H1 (cell line): ENCODE data around the gene GPR83. TPM values are rescaled to one million over a fixed set of nuclear protein-coding genes. Genes with fewer than 3 reads are reported as not detected.
A peak's percentile ranks its signal among the peaks of the same experiment; 100 is the strongest.

Experiments
- CTCF ChIA-PET: fragments of 300-600 bp; sonication (Branson Sonifier 250); formaldehyde crosslinking; loops from one replicate; lab custom pipeline; 2021; ENCODE audit not compliant: partially characterized antibody; lab: Charles Lee
- POLR2A ChIA-PET: fragments of 300-600 bp; sonication (Branson Sonifier 250); formaldehyde crosslinking; loops from one replicate; lab custom pipeline; 2021; ENCODE audit warnings: inconsistent platforms; ENCODE audit not compliant: partially characterized antibody; lab: Charles Lee
- DNase-seq, 2 experiments: peaks; one replicate each; pipeline versions ENCODE4 v3.0.0 to v3.0.0-alpha.2; 2010 to 2022; ENCODE audit warnings: low spot score in 2 of 2, low read depth in 1 of 2, mixed read lengths in 1 of 2
- FAIRE-seq: peaks from 2 replicates; lab custom pipeline; 2011; peaks lifted over from hg19 to GRCh38; lab: Jason Lieb, UNC
- H2AFZ ChIP-seq: 2 replicates; pipeline ENCODE4 v1.8.1; 2012; ENCODE audit warnings: low read length, inconsistent platforms
- H2AK5ac ChIP-seq: 2 replicates; pipeline ENCODE4 v1.6.1; 2013; ENCODE audit warnings: low read depth, low read length
- H2BK120ac ChIP-seq: replicated peaks from 2 replicates; pipeline ENCODE3; 2013; ENCODE audit warnings: low read depth, low read length, inconsistent platforms
- H2BK12ac ChIP-seq: 2 replicates; pipeline ENCODE4 v1.6.1; 2013; ENCODE audit warnings: low read depth, low read length
- H2BK15ac ChIP-seq: 2 replicates; pipeline ENCODE4 v1.6.1; 2013; ENCODE audit warnings: low read length
- H2BK20ac ChIP-seq: 2 replicates; pipeline ENCODE4 v1.6.1; 2013; ENCODE audit warnings: low read length
- H2BK5ac ChIP-seq: 2 replicates; pipeline ENCODE4 v1.6.1; 2013; ENCODE audit warnings: low read depth, low read length
- H3K14ac ChIP-seq: 2 replicates; pipeline ENCODE4 v1.6.1; 2013; ENCODE audit warnings: inconsistent platforms; ENCODE audit not compliant: insufficient read length
- H3K18ac ChIP-seq: 2 replicates; pipeline ENCODE4 v1.6.1; 2013; ENCODE audit warnings: low read length; ENCODE audit errors: extremely low read depth
- H3K23ac ChIP-seq: 2 replicates; pipeline ENCODE4 v1.6.1; 2013; ENCODE audit warnings: inconsistent platforms; ENCODE audit not compliant: insufficient read length
- H3K23me2 ChIP-seq: 2 replicates; pipeline ENCODE4 v1.6.1; 2013; ENCODE audit warnings: low read depth, low read length
- H3K27ac ChIP-seq: 2 replicates; pipeline ENCODE4 v1.6.1; 2011; ENCODE audit warnings: low read depth, low read length, inconsistent platforms
- H3K27me3 ChIP-seq, 4 experiments: replicated peaks in 1 of 4; 1 replicate in 1 of 4; 2 replicates in 3 of 4; pipeline versions ENCODE4 v1.6.1 to v1.8.1; 2011 to 2013; ENCODE audit warnings: low read length in 3 of 4, mild to moderate bottlenecking in 3 of 4, inconsistent platforms in 2 of 4, mixed read lengths in 2 of 4, moderate library complexity in 1 of 4; ENCODE audit not compliant: control insufficient read depth in 3 of 4, insufficient read depth in 3 of 4; ENCODE audit errors: extremely low read depth in 1 of 4
- H3K36me3 ChIP-seq, 4 experiments: 2 replicates each; pipeline versions ENCODE4 v1.6.1 to v1.8.1; 2011 to 2013; ENCODE audit warnings: mild to moderate bottlenecking in 4 of 4, low read length in 3 of 4, moderate library complexity in 2 of 4, control low read depth in 1 of 4, inconsistent platforms in 1 of 4; ENCODE audit not compliant: insufficient read depth in 4 of 4, control insufficient read depth in 2 of 4
- H3K4ac ChIP-seq: replicated peaks from 2 replicates; pipeline ENCODE3; 2013; ENCODE audit warnings: low read length, low read depth, mixed read lengths, inconsistent platforms; ENCODE audit not compliant: insufficient read length
- H3K4me1 ChIP-seq, 4 experiments: replicated peaks in 1 of 4; 1 replicate in 1 of 4; 2 replicates in 3 of 4; pipeline versions ENCODE4 v1.6.1 to v1.8.1; 2011 to 2013; ENCODE audit warnings: low read length in 3 of 4, inconsistent platforms in 2 of 4, mixed read lengths in 1 of 4; ENCODE audit not compliant: insufficient read depth in 4 of 4, control insufficient read depth in 3 of 4
- H3K4me2 ChIP-seq, 2 experiments: 2 replicates each; pipeline versions ENCODE4 v1.6.1 to v1.8.1; 2011 to 2013; ENCODE audit warnings: low read depth in 2 of 2, low read length in 2 of 2, control low read depth in 1 of 2, inconsistent platforms in 1 of 2, mild to moderate bottlenecking in 1 of 2; ENCODE audit not compliant: insufficient read depth in 1 of 2
- H3K4me3 ChIP-seq, 4 experiments: fragments of 200-600, 300-600 bp in 1 of 4; sonication (generic), shearing (Covaris generic), sonication (Bioruptor Twin) in 1 of 4; 2 replicates each; pipeline versions ENCODE4 v1.5.1 to v1.8.1; 2011 to 2016; ENCODE audit warnings: low read length in 4 of 4, low read depth in 3 of 4, control low read depth in 2 of 4, inconsistent platforms in 2 of 4, mild to moderate bottlenecking in 2 of 4, mixed read lengths in 1 of 4, moderate library complexity in 1 of 4; ENCODE audit not compliant: insufficient read depth in 2 of 4; ENCODE audit errors: extremely low read depth in 1 of 4
- H3K56ac ChIP-seq: replicated peaks from 2 replicates; pipeline ENCODE3; 2013; ENCODE audit warnings: low read depth, mild to moderate bottlenecking, mixed read lengths, low read length, inconsistent platforms; ENCODE audit not compliant: insufficient read length
- H3K79me1 ChIP-seq: 2 replicates; pipeline ENCODE4 v1.6.1; 2013; ENCODE audit warnings: low read depth, low read length, control low read depth
- H3K79me2 ChIP-seq, 2 experiments: 2 replicates each; pipeline versions ENCODE4 v1.6.1 to v1.8.1; 2012 to 2013; ENCODE audit warnings: low read length in 2 of 2, mild to moderate bottlenecking in 2 of 2, inconsistent platforms in 1 of 2; ENCODE audit not compliant: insufficient read depth in 2 of 2, control insufficient read depth in 1 of 2
- H3K9ac ChIP-seq, 4 experiments: replicated peaks in 1 of 4; 1 replicate in 1 of 4; 2 replicates in 3 of 4; pipeline versions ENCODE4 v1.6.1 to v1.8.1; 2011 to 2013; ENCODE audit warnings: low read depth in 3 of 4, low read length in 3 of 4, control low read depth in 2 of 4, mild to moderate bottlenecking in 2 of 4, moderate library complexity in 2 of 4, inconsistent platforms in 1 of 4; ENCODE audit errors: extremely low read depth in 1 of 4
- H3K9me3 ChIP-seq, 2 experiments: 2 replicates each; pipeline versions ENCODE4 v1.6.1 to v1.8.1; 2012 to 2013; ENCODE audit warnings: mild to moderate bottlenecking in 2 of 2, moderate library complexity in 2 of 2, control low read depth in 1 of 2, inconsistent platforms in 1 of 2, low read depth in 1 of 2, low read length in 1 of 2, mixed read lengths in 1 of 2; ENCODE audit not compliant: insufficient read depth in 2 of 2
- H4K20me1 ChIP-seq, 2 experiments: replicated peaks in 1 of 2; 2 replicates each; pipeline versions ENCODE3 to v1.8.1; 2011 to 2013; ENCODE audit warnings: inconsistent platforms in 2 of 2, low read length in 2 of 2, mild to moderate bottlenecking in 1 of 2; ENCODE audit not compliant: insufficient read depth in 2 of 2, control insufficient read depth in 1 of 2
- H4K5ac ChIP-seq: 2 replicates; pipeline ENCODE4 v1.6.1; 2013; ENCODE audit warnings: low read length, low read depth, mixed read lengths, inconsistent platforms; ENCODE audit not compliant: insufficient read length
- H4K8ac ChIP-seq: 2 replicates; pipeline ENCODE4 v1.8.0; 2013; ENCODE audit warnings: mild to moderate bottlenecking, moderate library complexity, low read length, inconsistent platforms; ENCODE audit not compliant: insufficient read depth; ENCODE audit errors: extremely low read depth
- H4K91ac ChIP-seq: replicated peaks from 2 replicates; pipeline ENCODE3; 2013; ENCODE audit warnings: low read length, mixed read lengths, inconsistent platforms; ENCODE audit not compliant: insufficient read length
- ATF2 ChIP-seq: IDR thresholded peaks from 2 replicates; pipeline ENCODE4 v1.6.1; 2012; ENCODE audit warnings: low read length, inconsistent platforms
- MAFK ChIP-seq: IDR thresholded peaks from 2 replicates; pipeline ENCODE4 v1.6.1; 2012; ENCODE audit warnings: low read depth, mild to moderate bottlenecking, improper control_type of control experiment, low read length
- WGBS, 2 experiments: shearing (Covaris generic) in 1 of 2; methylation state at CpG; one replicate each; pipeline versions ENCODE4 v1.1.6 to v1.1.7; 2013 to 2015; ENCODE audit warnings: low lambda C conversion rate in 2 of 2, mixed read lengths in 2 of 2, inconsistent platforms in 1 of 2, low coverage in 1 of 2, missing lambda C conversion rate in 1 of 2; ENCODE audit not compliant: insufficient replicate concordance in 2 of 2, insufficient coverage in 1 of 2, insufficient read length in 1 of 2; ENCODE audit errors: extremely low coverage in 1 of 2, missing lambda C conversion rate in 1 of 2; 5-methylcytosine and 5-hydroxymethylcytosine counted together
- polyA plus RNA-seq, 7 experiments: library from polyadenylated mRNA; depleted of rRNA in 3 of 7; stranded (reverse) in 5 of 7; unstranded in 2 of 7; fragments of >200 nt in 5 of 7; fragments of 200-250 nt in 2 of 7; gene quantifications; 1 replicate in 5 of 7; 2 replicates in 1 of 7; 4 replicates in 1 of 7; pipeline versions ENCODE4 v1.2.1 to v1.2.3, GENCODE V29; 2011 to 2013; ENCODE audit warnings: missing spikeins in 2 of 7, mixed read lengths in 2 of 7
- total RNA-seq: library from RNA; stranded (reverse); fragmentation: NEBNext Ultra II Directional; extraction: Animal tissue kit (Norgen Biotek cat#: 25700); gene quantifications from 2 replicates; pipeline ENCODE4 v1.2.1, GENCODE V29; 2021

Gene GPR83
- total and polyA plus RNA-seq, 2 of the 8 experiments (the other 6 are each of a cell fraction or from before 2014, with no cell fraction given), result 0.30 to 1.5 TPM

- H3K79me2 ChIP-seq, result no peaks in the 10 kb centered on the region
- no peak overlapping the region for H3K14ac ChIP-seq
- no peak overlapping the region for H2BK120ac ChIP-seq
- WGBS, 2 experiments, result 94% methylated on average over 1 of the region's 1 CpG; no CpG with 5 or more reads in 1 of the 2 experiments
- H3K27ac ChIP-seq, result no peak overlapping the region
- H4K20me1 ChIP-seq, result peaks cover 1 to 2% of the 10 kb centered on the region in 2 experiments
- no peak overlapping the region for H3K56ac ChIP-seq
- no peak overlapping the region for H4K8ac ChIP-seq
- H2AK5ac ChIP-seq, result no peak overlapping the region
- H4K91ac ChIP-seq, result no peak overlapping the region
- H3K9me3 ChIP-seq, result no peaks in the 10 kb centered on the region
- H3K27me3 ChIP-seq, result no peaks in the 10 kb centered on the region
- no peak overlapping the region for H3K4me3 ChIP-seq
- H3K23ac ChIP-seq, result no peak overlapping the region
- CTCF ChIA-PET, result no interaction called here
- no peak overlapping the region for H3K4me2 ChIP-seq
- H3K36me3 ChIP-seq, result peaks cover 0 to 40% (median 18%) of the 10 kb centered on the region in 4 experiments; a peak in 5 of 8 replicates
- FAIRE-seq (no peak), DNase-seq (no peak)
- no peak overlapping the region for H2BK20ac ChIP-seq
- H3K18ac ChIP-seq, result no peak overlapping the region
- no peak overlapping the region for H2BK5ac ChIP-seq
- POLR2A ChIA-PET, result no interaction called here
- H3K4me1 ChIP-seq, result no peaks in the 10 kb centered on the region
- no peaks in the 10 kb centered on the region for H3K23me2 ChIP-seq
- 0 out of 2 replicates have a peak, but pooled peaks have one; percentile 2 for TF ChIP-seq MAFK
- TF ChIP-seq ATF2, result no peak
- no peak overlapping the region for H2BK12ac ChIP-seq
- no peaks in the 10 kb centered on the region for H3K79me1 ChIP-seq
- H3K9ac ChIP-seq, result no peak overlapping the region
- no peak overlapping the region for H2BK15ac ChIP-seq
- H4K5ac ChIP-seq, result no peak overlapping the region
- no peak overlapping the region for H2AFZ ChIP-seq
- H3K4ac ChIP-seq, result no peak overlapping the region
Observed at GRCh38 chr11:94445641-94446040, 44.4 kb upstream of the GPR83 start.
